GM19438 (cell line): ENCODE measurements around the gene DTL.

Experiments used
- ATAC-seq: cut with Tn5 transposase; IDR thresholded peaks from one replicate; pipeline ENCODE4 v1.9.1; 2021; ENCODE audit warnings: low read depth; ENCODE audit not compliant: unreplicated experiment

Gene DTL

GRCh38 chr1:212034516-212035122 is 929 bp upstream of the DTL start:
- peak; percentile 2 for ATAC-seq

GRCh38 chr1:212035835-212036605 is 472 bp downstream of the DTL start:
- peak; percentile 10 for ATAC-seq

- ATAC-seq, result no peak
These were observed 2.4 kb downstream of the DTL start for GRCh38 chr1:212037900-212038299.

GRCh38 chr1:212039622-212040021 is 4.1 kb downstream of the DTL start:
- ATAC-seq, result no peak

GRCh38 chr1:212040629-212041412 is 5.3 kb downstream of the DTL start:
- no peak for ATAC-seq

GRCh38 chr1:212042436-212042835 is 6.9 kb downstream of the DTL start:
- no peak for ATAC-seq

- no peak for ATAC-seq
These were observed 9.3 kb downstream of the DTL start for GRCh38 chr1:212044851-212045250.

GRCh38 chr1:212045981-212046380 is 10.4 kb downstream of the DTL start:
- ATAC-seq, result no peak

- no peak for ATAC-seq
These were observed 18.4 kb downstream of the DTL start for GRCh38 chr1:212053993-212054392.

GRCh38 chr1:212055333-212055732 is 19.8 kb downstream of the DTL start:
- ATAC-seq, result no peak

- no peak for ATAC-seq
These were observed 25.3 kb downstream of the DTL start for GRCh38 chr1:212060632-212061472.

GRCh38 chr1:212062832-212063438 is 27.4 kb downstream of the DTL start:
- ATAC-seq, result no peak

- ATAC-seq, result no peak
These were observed 32.2 kb downstream of the DTL start for GRCh38 chr1:212067787-212068186.

GRCh38 chr1:212070720-212071302 is 35.3 kb downstream of the DTL start:
- ATAC-seq, result no peak

- no peak for ATAC-seq
These were observed 36.5 kb downstream of the DTL start for GRCh38 chr1:212072047-212072446.

GRCh38 chr1:212073490-212073889 is 37.9 kb downstream of the DTL start:
- no peak for ATAC-seq

- no peak for ATAC-seq
These were observed 38.8 kb downstream of the DTL start for GRCh38 chr1:212074313-212074712.

- no peak for ATAC-seq
These were observed 39.3 kb downstream of the DTL start for GRCh38 chr1:212074856-212075255.

- no peak for ATAC-seq
These were observed 41.5 kb downstream of the DTL start for GRCh38 chr1:212077028-212077427.

GRCh38 chr1:212078826-212079225 is 43.3 kb downstream of the DTL start:
- no peak for ATAC-seq
